Measurements from ENCODE around the gene KCNB1. TPM values are rescaled to one million over a fixed set of nuclear protein-coding genes. Genes with fewer than 3 reads are reported as not detected.

KCNB1 gene
- total RNA-seq, 1 donor from 2014 or later, result 0.41 TPM

- Histone ChIP-seq H3K4me3 (no peak overlapping the region), H3K27ac (no peak overlapping the region), H3K27me3 (no peaks in the 10 kb centered on the region), H3K9me3 (no peaks in the 10 kb centered on the region), H3K36me3 (no peaks in the 10 kb centered on the region), H3K4me1 (no peaks in the 10 kb centered on the region)
- DNase-seq, result no peak
- intact Hi-C loops (cut with DNase I), result no loop called here
- no peak for ATAC-seq
- TF ChIP-seq CTCF (IDR thresholded peaks at IDR 0.05), result no peak
Measured at GRCh38 chr20:49352751-49353150, 129.7 kb downstream of the KCNB1 start.

- no peak overlapping the region for H3K27ac ChIP-seq
- intact Hi-C loops (cut with DNase I), result no loop called here
- no peaks in the 10 kb centered on the region for H3K4me1 ChIP-seq
Measured at GRCh38 chr20:49351775-49352174, 130.7 kb downstream of the KCNB1 start.

GRCh38 chr20:49349694-49350252 is 132.7 kb downstream of the KCNB1 start:
- no peaks in the 10 kb centered on the region for H3K4me1 ChIP-seq
- H3K27ac ChIP-seq, result no peak overlapping the region
- intact Hi-C loops (cut with DNase I), result no loop called here
- no peaks in the 10 kb centered on the region for H3K9me3 ChIP-seq
- TF ChIP-seq CTCF (IDR thresholded peaks at IDR 0.05), result no peak
- H3K36me3 ChIP-seq, result no peaks in the 10 kb centered on the region
- H3K4me3 ChIP-seq, result no peak overlapping the region
- ATAC-seq (no peak), DNase-seq (no peak)
- no peaks in the 10 kb centered on the region for H3K27me3 ChIP-seq

More at GRCh38 chr20:49351775-49352174, 130.7 kb downstream of the KCNB1 start:
- no peaks in the 10 kb centered on the region for H3K9me3 ChIP-seq
- no peak for DNase-seq
- ATAC-seq, result no peak
- no peaks in the 10 kb centered on the region for H3K27me3 ChIP-seq
- H3K36me3 ChIP-seq, result no peaks in the 10 kb centered on the region
- no peak overlapping the region for H3K4me3 ChIP-seq
- no peak for TF ChIP-seq CTCF (IDR thresholded peaks at IDR 0.05)

- TF ChIP-seq CTCF (IDR thresholded peaks at IDR 0.05), result no peak
- Histone ChIP-seq H3K27ac (no peak overlapping the region), H3K4me3 (no peak overlapping the region), H3K4me1 (no peaks in the 10 kb centered on the region), H3K9me3 (no peaks in the 10 kb centered on the region), H3K36me3 (no peaks in the 10 kb centered on the region), H3K27me3 (peaks cover under 1% of the 10 kb centered on the region)
- ATAC-seq (no peak), DNase-seq (no peak)
- intact Hi-C loops (cut with DNase I), result no loop called here
Measured at GRCh38 chr20:49349078-49349477, 133.4 kb downstream of the KCNB1 start.

GRCh38 chr20:49348563-49348962 is 133.9 kb downstream of the KCNB1 start:
- H3K27ac ChIP-seq, result no peak overlapping the region
- intact Hi-C loops (cut with DNase I), result no loop called here

More at GRCh38 chr20:49348563-49348962, 133.9 kb downstream of the KCNB1 start:
- DNase-seq (no peak), ATAC-seq (no peak)
- Histone ChIP-seq H3K4me1 (no peaks in the 10 kb centered on the region), H3K4me3 (no peak overlapping the region), H3K36me3 (no peaks in the 10 kb centered on the region), H3K27me3 (peaks cover 4% of the 10 kb centered on the region), H3K9me3 (no peaks in the 10 kb centered on the region)
- TF ChIP-seq CTCF (IDR thresholded peaks at IDR 0.05), result no peak

Data from upper lobe of right lung (tissue), 1 donor.